ELR (cell line): ENCODE results near the gene SLC17A4.

Experiments
- DNase-seq: peaks from one replicate; pipeline ENCODE4 v3.0.0-alpha.2; 2015; ENCODE audit warnings: low read depth

The SLC17A4 gene

GRCh38 chr6:25816252-25816651, 61.7 kb downstream of the SLC17A4 start:
- DNase-seq = no peak

DNA sequence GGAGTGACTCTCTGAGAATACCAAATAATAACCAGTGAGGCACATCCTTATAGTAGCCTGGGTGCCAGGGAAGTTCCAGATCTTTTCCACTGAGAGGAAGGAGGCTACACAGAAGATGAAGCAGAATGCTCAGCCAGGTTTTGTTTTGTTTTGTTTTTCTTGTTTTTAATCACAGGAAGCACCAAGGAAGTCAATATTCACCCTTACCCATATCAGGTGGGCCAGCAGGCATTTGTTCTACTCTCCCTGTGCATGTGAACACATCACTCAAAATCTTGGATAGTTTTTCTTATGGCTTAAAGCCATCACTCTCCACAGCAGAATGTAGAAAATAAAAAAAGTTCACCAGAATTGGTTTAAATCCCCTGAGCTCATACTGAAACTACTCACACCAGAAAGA, 66.8 kb downstream of the SLC17A4 start:
- no peak for DNase-seq

DNA sequence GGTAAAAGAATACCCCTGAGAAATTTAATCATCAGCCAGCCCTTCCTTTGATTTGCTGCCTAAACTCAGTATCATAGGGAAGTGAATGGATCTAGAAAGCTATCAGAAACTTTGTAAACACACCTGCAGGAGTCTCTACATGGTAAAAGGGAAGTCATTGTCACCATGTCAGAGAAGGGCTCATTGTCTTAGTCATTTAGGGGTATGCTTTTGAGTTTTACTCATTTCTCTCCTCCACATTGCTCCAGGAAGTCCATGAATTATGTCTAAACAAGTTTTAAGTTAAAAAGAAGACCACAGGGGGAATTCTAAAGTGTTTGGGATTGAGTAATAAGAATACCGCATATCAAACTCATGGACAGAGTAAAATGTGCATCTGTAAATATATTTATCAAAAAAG, 74.8 kb downstream of the SLC17A4 start:
- no peak for DNase-seq

DNA sequence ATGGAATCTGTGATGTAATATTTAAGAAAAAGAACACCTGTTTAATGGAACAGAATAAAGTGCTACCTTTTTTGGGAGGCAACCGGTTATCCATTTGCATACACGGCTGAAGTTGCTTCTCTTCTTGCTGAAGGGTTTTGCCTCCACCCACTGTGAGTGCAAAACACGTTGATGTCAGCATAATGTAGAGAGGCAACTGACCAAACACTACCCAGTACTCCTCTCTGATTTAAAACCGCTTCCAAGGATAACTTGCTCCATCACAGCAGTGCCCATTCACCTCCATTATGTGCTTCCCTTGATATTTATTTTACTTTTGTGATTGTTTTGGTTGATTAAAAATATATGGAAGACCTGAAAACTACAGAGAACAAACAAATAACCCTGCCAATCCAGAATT, 75.9 kb downstream of the SLC17A4 start:
- DNase-seq = no peak
